ENCODE results near the gene RPL13.

- no peak for TF ChIP-seq CTCF (IDR thresholded peaks at IDR 0.05 in 8 of 11, conservative IDR thresholded peaks at IDR 0.05 in 3 of 11)
- no peak for TF ChIP-seq POLR2AphosphoS5 (IDR thresholded peaks at IDR 0.05)
- no peak for TF ChIP-seq POLR2A (IDR thresholded peaks at IDR 0.05)
These were observed 39.4 kb downstream of the RPL13 start for GRCh38 chr16:89599902-89600301.
